SK-N-SH treated with all-trans-retinoic acid at 6 μM for 48 hours (cell line): ENCODE results near the gene MOB1A.

Source experiments
- ATAC-seq: fragments of 200-7000 bp; cut with Tn5 transposase; 3 replicates; pipeline ENCODE4 v1.9.1; 2020; ENCODE audit warnings: mild to moderate bottlenecking, moderate library complexity
- ARNTL ChIP-seq: fragments of 450-650 bp; formaldehyde crosslinking; IDR thresholded peaks from 2 replicates; pipeline ENCODE4 v1.5.0; 2020; ENCODE audit warnings: low read depth, mild to moderate bottlenecking, moderate library complexity, borderline replicate concordance
- BACH2 ChIP-seq: fragments of 250-450 bp; sonication (Bioruptor Pico); IDR thresholded peaks from 2 replicates; pipeline ENCODE4 v1.9.0; 2021; ENCODE audit warnings: mild to moderate bottlenecking, borderline replicate concordance
- CREB5 ChIP-seq: fragments of 250-450 bp; sonication (Bioruptor Pico); IDR thresholded peaks from 2 replicates; pipeline ENCODE4 v1.5.1; 2020; ENCODE audit warnings: low read depth, mild to moderate bottlenecking, moderate library complexity
- CSDC2 ChIP-seq: fragments of 250-450 bp; sonication (Bioruptor Pico); IDR thresholded peaks from 2 replicates; pipeline ENCODE4 v1.5.0; 2020; ENCODE audit warnings: mild to moderate bottlenecking, moderate library complexity
- OSR1 ChIP-seq: fragments of 250-450 bp; sonication (Bioruptor Pico); IDR thresholded peaks from 2 replicates; pipeline ENCODE4 v1.8.0; 2022; ENCODE audit warnings: moderate library complexity, mild to moderate bottlenecking, inconsistent platforms
- PATZ1 ChIP-seq: fragments of 250-450 bp; sonication (Bioruptor Pico); IDR thresholded peaks from 2 replicates; pipeline ENCODE4 v1.8.0; 2020; ENCODE audit warnings: mild to moderate bottlenecking, moderate library complexity, borderline replicate concordance
- POU6F1 ChIP-seq: fragments of 250-450 bp; sonication (Bioruptor Pico); IDR thresholded peaks from 2 replicates; pipeline ENCODE4 v1.8.0; 2021; ENCODE audit warnings: low read depth, mild to moderate bottlenecking, moderate library complexity, borderline replicate concordance
- PPARA ChIP-seq: fragments of 250-450 bp; sonication (Bioruptor Pico); IDR thresholded peaks from 2 replicates; pipeline ENCODE4 v1.5.0; 2020; ENCODE audit warnings: mild to moderate bottlenecking, borderline replicate concordance
- RARB ChIP-seq: fragments of 250-450 bp; sonication (Bioruptor Pico); IDR thresholded peaks from 2 replicates; pipeline ENCODE4 v1.8.0; 2021; ENCODE audit warnings: mild to moderate bottlenecking, moderate library complexity
- SNAI2 ChIP-seq: fragments of 250-450 bp; sonication (Bioruptor Pico); IDR thresholded peaks from 2 replicates; pipeline ENCODE4 v1.5.0; 2020; ENCODE audit warnings: mild to moderate bottlenecking, moderate library complexity
- TCF4 ChIP-seq: fragments of 250-450 bp; sonication (Bioruptor Pico); IDR thresholded peaks from 2 replicates; pipeline ENCODE4 v1.8.0; 2021; ENCODE audit warnings: mild to moderate bottlenecking, moderate library complexity, borderline replicate concordance
- TOX ChIP-seq: fragments of 250-450 bp; sonication (Bioruptor Pico); IDR thresholded peaks from 2 replicates; pipeline ENCODE4 v1.8.0; 2021; ENCODE audit warnings: mild to moderate bottlenecking, moderate library complexity, borderline replicate concordance
- TSHZ2 ChIP-seq: fragments of 250-450 bp; sonication (Bioruptor Pico); IDR thresholded peaks from 2 replicates; pipeline ENCODE4 v1.5.0; 2020; ENCODE audit warnings: mild to moderate bottlenecking, moderate library complexity
- ZC3H10 ChIP-seq: fragments of 250-450 bp; sonication (Bioruptor Pico); IDR thresholded peaks from 2 replicates; pipeline ENCODE4 v1.5.1; 2021; ENCODE audit warnings: mild to moderate bottlenecking, moderate library complexity
- ZFP3 ChIP-seq: fragments of 250-450 bp; sonication (Bioruptor Pico); IDR thresholded peaks from 2 replicates; pipeline ENCODE4 v1.5.0; 2020; ENCODE audit warnings: mild to moderate bottlenecking, moderate library complexity
- ZFP30 ChIP-seq: fragments of 450-650 bp; formaldehyde crosslinking; IDR thresholded peaks from 2 replicates; pipeline ENCODE4 v1.5.0; 2022; ENCODE audit warnings: mild to moderate bottlenecking, moderate library complexity
- ZNF565 ChIP-seq: fragments of 450-650 bp; formaldehyde crosslinking; conservative IDR thresholded peaks from 2 replicates; pipeline ENCODE4 v1.5.0; 2020; ENCODE audit warnings: low read depth, mild to moderate bottlenecking, moderate library complexity
- ZNF70 ChIP-seq: fragments of 450-650 bp; formaldehyde crosslinking; IDR thresholded peaks from 2 replicates; pipeline ENCODE4 v1.5.0; 2020; ENCODE audit warnings: mild to moderate bottlenecking, moderate library complexity

MOB1A gene

GRCh38 chr2:74149570-74150319, 28.9 kb downstream of the MOB1A start:
- no peak for ATAC-seq

GRCh38 chr2:74149247-74149525, 29.5 kb downstream of the MOB1A start:
- TF ChIP-seq PATZ1 (CRISPR knock-in tag): no peak
- no peak for TF ChIP-seq ZFP3 (CRISPR knock-in tag)
- TF ChIP-seq ZFP30: no peak
- no peak for TF ChIP-seq POU6F1 (CRISPR knock-in tag)
- no peak for TF ChIP-seq TCF4 (CRISPR knock-in tag)
- ATAC-seq: no peak

More at GRCh38 chr2:74149570-74150319, 28.9 kb downstream of the MOB1A start:
- TF ChIP-seq ZNF70 (CRISPR knock-in tag) (no peak), PPARA (no peak), ARNTL (no peak), OSR1 (CRISPR knock-in tag) (no peak), BACH2 (CRISPR knock-in tag) (no peak), POU6F1 (CRISPR knock-in tag) (no peak), CREB5 (CRISPR knock-in tag) (no peak), SNAI2 (CRISPR knock-in tag) (no peak), ZFP30 (no peak), PATZ1 (CRISPR knock-in tag) (no peak), CSDC2 (CRISPR knock-in tag) (no peak), ZC3H10 (CRISPR knock-in tag) (no peak), ZNF565 (no peak), RARB (no peak), TSHZ2 (CRISPR knock-in tag) (no peak), TOX (no peak)
